Activated B cell treated with CpG ODN at 0.5 μM for 24 hours (primary cell): ENCODE data around the gene IFIT1. TPM values are rescaled to one million over a fixed set of nuclear protein-coding genes. Genes with fewer than 3 reads are reported as not detected.
A peak's percentile ranks its signal among the peaks of the same experiment; 100 is the strongest.

Experiments used
- ATAC-seq: fragments of 200-7000 bp; cut with Tn5 transposase; one replicate; pipeline ENCODE4 v1.10.0; 2021; ENCODE audit warnings: low read depth, mild to moderate bottlenecking, moderate library complexity
- CTCF ChIA-PET: fragments of 350-600 bp; sonication (Branson Sonifier 250); formaldehyde crosslinking; loops from one replicate; lab custom pipeline; 2021; ENCODE audit warnings: antibody characterized with exemption; lab: Charles Lee
- POLR2A ChIA-PET: fragments of 350-600 bp; sonication (Branson Sonifier 250); formaldehyde crosslinking; loops from one replicate; lab custom pipeline; 2021; ENCODE audit warnings: antibody characterized with exemption; lab: Charles Lee
- DNase-seq: peaks from one replicate; pipeline ENCODE4 v3.0.0; 2022
- H3K27ac Mint-ChIP-seq: one replicate; pipeline ENCODE4 v1.8.0; 2020; ENCODE audit warnings: mixed read lengths
- H3K27me3 Mint-ChIP-seq: one replicate; pipeline ENCODE4 v1.8.0; 2021; ENCODE audit warnings: mixed read lengths
- H3K36me3 Mint-ChIP-seq: one replicate; pipeline ENCODE4 v1.8.0; 2021; ENCODE audit warnings: low read depth, mixed read lengths
- H3K4me1 Mint-ChIP-seq: one replicate; pipeline ENCODE4 v1.8.0; 2021; ENCODE audit warnings: mixed read lengths
- H3K4me3 Mint-ChIP-seq: one replicate; pipeline ENCODE4 v1.8.0; 2020; ENCODE audit warnings: mild to moderate bottlenecking, mixed read lengths
- H3K9me3 Mint-ChIP-seq: one replicate; pipeline ENCODE4 v1.8.0; 2020; ENCODE audit warnings: mixed read lengths
- intact Hi-C: fragments of 100-400 bp; cut with micrococcal nuclease; formaldehyde crosslinking; loops from one replicate; pipeline ENCODE4 v1.15.1; 2024
- total RNA-seq: library from RNA; stranded (reverse); gene quantifications from 2 replicates; pipeline ENCODE4 v1.2.3, GENCODE V29; 2022
- TF ChIP-seq, protein P1 (sequence below): fragments of 200-600 bp; IDR thresholded peaks from one replicate; pipeline ENCODE4 v1.8.0; 2022; ENCODE audit warnings: antibody characterized with exemption, mild to moderate bottlenecking

Gene IFIT1, protein sequence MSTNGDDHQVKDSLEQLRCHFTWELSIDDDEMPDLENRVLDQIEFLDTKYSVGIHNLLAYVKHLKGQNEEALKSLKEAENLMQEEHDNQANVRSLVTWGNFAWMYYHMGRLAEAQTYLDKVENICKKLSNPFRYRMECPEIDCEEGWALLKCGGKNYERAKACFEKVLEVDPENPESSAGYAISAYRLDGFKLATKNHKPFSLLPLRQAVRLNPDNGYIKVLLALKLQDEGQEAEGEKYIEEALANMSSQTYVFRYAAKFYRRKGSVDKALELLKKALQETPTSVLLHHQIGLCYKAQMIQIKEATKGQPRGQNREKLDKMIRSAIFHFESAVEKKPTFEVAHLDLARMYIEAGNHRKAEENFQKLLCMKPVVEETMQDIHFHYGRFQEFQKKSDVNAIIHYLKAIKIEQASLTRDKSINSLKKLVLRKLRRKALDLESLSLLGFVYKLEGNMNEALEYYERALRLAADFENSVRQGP
- 0.95 and 1.3 TPM in 2 replicates for total RNA-seq

DNA sequence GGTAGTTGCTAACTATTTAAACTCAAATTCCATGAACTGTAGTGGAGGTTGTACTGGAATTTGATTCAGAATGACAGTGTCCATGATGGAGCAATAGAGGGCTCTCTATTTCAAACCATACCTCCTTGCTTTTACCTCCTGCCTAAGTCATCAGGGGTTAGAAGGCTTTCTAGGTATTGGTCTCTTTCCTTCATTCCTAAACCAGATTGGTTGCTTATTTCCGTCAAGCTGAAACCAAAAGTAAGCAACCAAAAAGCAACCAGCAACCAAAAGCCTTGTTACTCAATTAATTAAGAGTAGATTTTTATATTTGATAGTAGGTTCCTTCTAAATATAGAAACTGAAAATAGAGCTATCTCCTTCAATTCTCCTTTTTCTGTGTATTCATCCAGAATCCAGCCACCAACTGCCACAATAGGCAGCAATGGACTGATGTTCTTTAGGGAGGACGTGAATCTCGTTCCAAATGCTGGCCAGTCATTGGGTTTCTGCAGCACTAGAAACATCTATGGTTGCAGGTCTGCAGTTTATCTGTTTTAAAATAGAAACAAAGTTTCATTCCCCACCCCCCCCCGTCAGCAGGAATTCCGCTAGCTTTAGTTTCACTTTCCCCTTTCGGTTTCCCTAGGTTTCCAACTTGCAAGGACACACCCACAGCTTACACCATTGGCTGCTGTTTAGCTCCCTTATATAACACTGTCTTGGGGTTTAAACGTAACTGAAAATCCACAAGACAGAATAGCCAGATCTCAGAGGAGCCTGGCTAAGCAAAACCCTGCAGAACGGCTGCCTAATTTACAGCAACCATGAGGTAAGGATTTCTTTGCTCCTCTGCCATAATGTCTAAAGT is at the start of gene IFIT1:
TSS of gene IFIT1 (plus strand) at position 717 of the 850 bp plus-strand sequence. CDS start at position 807, 90 bp downstream.
- peak; percentile 84 for ATAC-seq
- no peaks in the 10 kb centered on the region for H3K9me3 Mint-ChIP-seq
- H3K36me3 Mint-ChIP-seq: no peaks in the 10 kb centered on the region
- no peaks in the 10 kb centered on the region for H3K27me3 Mint-ChIP-seq
- peak within 1 kb of the TSS; percentile 85 for H3K27ac Mint-ChIP-seq
- POLR2A ChIA-PET: interaction anchor here (0.6 to 2.3 kb wide), 7 partner anchors 20 to 485 kb away, joined by 3 to 14 read pairs (median 5); partner anchors contain the start of genes IFIT2, IFIT5 and LIPA
- H3K4me1 Mint-ChIP-seq: peaks cover 18% of the 10 kb centered on the region
- intact Hi-C loops: loop anchor here (1.0 kb wide), 2 partner anchors 22 to 91 kb away; partner anchors contain the start of gene IFIT5
- peak within 1 kb of the TSS; percentile 87 for H3K4me3 Mint-ChIP-seq
- TF ChIP-seq, protein P1, sequence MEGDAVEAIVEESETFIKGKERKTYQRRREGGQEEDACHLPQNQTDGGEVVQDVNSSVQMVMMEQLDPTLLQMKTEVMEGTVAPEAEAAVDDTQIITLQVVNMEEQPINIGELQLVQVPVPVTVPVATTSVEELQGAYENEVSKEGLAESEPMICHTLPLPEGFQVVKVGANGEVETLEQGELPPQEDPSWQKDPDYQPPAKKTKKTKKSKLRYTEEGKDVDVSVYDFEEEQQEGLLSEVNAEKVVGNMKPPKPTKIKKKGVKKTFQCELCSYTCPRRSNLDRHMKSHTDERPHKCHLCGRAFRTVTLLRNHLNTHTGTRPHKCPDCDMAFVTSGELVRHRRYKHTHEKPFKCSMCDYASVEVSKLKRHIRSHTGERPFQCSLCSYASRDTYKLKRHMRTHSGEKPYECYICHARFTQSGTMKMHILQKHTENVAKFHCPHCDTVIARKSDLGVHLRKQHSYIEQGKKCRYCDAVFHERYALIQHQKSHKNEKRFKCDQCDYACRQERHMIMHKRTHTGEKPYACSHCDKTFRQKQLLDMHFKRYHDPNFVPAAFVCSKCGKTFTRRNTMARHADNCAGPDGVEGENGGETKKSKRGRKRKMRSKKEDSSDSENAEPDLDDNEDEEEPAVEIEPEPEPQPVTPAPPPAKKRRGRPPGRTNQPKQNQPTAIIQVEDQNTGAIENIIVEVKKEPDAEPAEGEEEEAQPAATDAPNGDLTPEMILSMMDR: no peak
- CTCF ChIA-PET: no interaction called here
- DNase-seq: no peak

DNA sequence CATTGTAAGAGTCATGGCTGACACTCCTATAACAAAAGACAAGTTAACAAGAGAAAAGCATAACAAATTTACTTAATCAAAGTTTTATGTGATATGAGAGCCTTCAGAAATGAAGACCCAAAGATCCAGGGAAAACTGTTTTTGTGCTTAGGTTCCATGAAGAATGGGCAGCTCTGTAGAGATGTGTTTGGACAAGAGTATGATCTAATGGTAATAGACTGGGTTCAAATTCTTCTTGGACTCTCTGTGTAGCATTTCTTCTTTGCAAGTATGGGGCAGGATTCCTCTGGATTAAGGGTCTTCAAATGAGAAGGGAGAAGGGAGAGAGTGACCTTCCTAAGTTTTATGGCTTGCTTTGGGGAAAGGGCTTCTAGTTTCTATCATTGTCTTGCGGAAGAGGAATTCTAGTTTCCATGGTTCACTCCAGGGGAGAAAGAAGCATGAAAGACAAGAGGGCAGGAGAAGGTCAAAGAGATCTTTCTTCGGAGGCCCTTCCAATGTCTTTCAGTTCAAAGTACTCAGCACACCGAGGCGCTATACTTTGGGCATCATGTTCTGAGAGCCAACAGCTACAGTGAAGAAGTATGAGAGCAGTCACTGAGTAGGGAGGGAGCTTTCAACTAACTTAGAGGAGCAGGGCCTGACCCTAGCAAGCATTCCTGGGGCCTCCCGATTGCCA is 49.2 kb upstream of the IFIT1 start:
- CTCF ChIA-PET: interaction anchor here (1.5 kb wide), 1 partner anchor 26 kb away, joined by 4 read pairs; no protein-coding TSS in a partner anchor
- H3K27ac Mint-ChIP-seq: no peak overlapping the region

DNA sequence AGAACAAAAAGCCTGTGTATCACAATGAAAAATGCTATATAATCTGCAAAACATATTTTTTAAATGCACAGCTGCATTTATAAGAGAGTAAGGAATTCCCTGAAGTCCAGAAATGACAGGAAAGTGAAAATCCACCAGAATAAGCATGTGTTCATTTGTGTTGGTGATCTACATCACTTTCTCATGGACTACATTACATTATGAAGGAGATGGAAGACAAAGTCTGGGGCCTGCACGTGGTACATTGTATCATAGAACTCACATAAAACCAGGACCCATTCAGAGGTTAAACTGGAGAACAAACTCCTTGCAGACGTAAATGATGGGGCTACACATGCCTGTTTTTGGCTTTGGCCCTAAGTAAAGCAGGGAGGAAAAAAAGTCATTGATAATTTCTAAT is 48.3 kb upstream of the IFIT1 start:
- Mint-ChIP-seq H3K27ac (no peak overlapping the region), H3K4me3 (no peak overlapping the region), H3K4me1 (peaks cover 22% of the 10 kb centered on the region), H3K27me3 (no peaks in the 10 kb centered on the region), H3K9me3 (no peaks in the 10 kb centered on the region), H3K36me3 (peaks cover 15% of the 10 kb centered on the region)
- no peak for DNase-seq
- ATAC-seq: no peak
- intact Hi-C loops: no loop called here
- CTCF ChIA-PET: interaction anchor here (1.5 kb wide), 1 partner anchor 25 kb away, joined by 4 read pairs; no protein-coding TSS in a partner anchor
- TF ChIP-seq, protein P1: no peak
- POLR2A ChIA-PET: no interaction called here

More for the DNA sequence above, 49.2 kb upstream of the IFIT1 start:
- peaks cover 12% of the 10 kb centered on the region for H3K4me1 Mint-ChIP-seq
- no peak for DNase-seq
- POLR2A ChIA-PET: no interaction called here
- TF ChIP-seq, protein P1: no peak
- no peak overlapping the region for H3K4me3 Mint-ChIP-seq
- intact Hi-C loops: no loop called here
- ATAC-seq: no peak
- no peaks in the 10 kb centered on the region for H3K9me3 Mint-ChIP-seq
- H3K36me3 Mint-ChIP-seq: peaks cover 24% of the 10 kb centered on the region
- H3K27me3 Mint-ChIP-seq: no peaks in the 10 kb centered on the region

DNA sequence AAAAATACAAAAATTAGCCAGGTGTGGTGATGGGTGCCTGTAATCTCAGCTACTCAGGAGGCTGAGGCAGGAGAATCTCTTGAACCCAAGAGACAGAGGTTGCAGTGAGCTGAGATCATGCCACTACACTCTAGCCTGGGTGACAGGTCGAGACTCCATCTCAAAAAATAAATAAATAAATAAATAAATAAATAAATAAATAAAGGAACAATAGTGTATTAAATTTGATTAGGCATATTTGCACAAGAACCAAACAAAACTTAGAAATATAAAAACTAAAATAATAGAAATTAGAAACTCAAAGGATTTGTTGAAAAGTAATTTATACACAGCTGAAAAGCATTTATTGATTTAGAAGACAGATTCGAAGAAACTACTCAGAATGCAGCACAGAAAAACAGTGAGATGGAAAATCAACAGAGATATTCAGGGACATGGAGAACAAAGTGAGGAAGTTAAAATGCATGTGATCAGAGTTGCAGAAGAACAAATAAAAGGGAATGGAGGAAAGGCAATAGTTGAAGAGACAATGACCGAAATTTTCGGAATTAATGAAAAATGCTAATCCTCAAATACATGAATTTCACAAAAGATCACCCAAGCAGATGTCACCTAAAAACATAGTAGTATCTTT is 46.9 kb upstream of the IFIT1 start:
- Mint-ChIP-seq H3K4me1 (peaks cover 31% of the 10 kb centered on the region), H3K27ac (no peak overlapping the region), H3K27me3 (no peaks in the 10 kb centered on the region), H3K4me3 (no peak overlapping the region), H3K36me3 (peaks cover 3% of the 10 kb centered on the region), H3K9me3 (no peaks in the 10 kb centered on the region)
- ATAC-seq (no peak), DNase-seq (no peak)
- ChIA-PET CTCF (interaction anchor here (1.5 kb wide), 1 partner anchor 24 kb away, joined by 4 read pairs; no protein-coding TSS in a partner anchor), POLR2A (no interaction called here)
- TF ChIP-seq, protein P1: no peak
- intact Hi-C loops: no loop called here
